DMS 273 (cell line): ENCODE results near the gene LRRC56.

Experiments used
- DNase-seq: peaks from one replicate; lab custom pipeline; 2025; ENCODE audit not compliant: unreplicated experiment; lab: John Stamatoyannopoulos, UW

Gene LRRC56

GRCh38 chr11:592501-592900 is 55.2 kb downstream of the LRRC56 start:
- DNase-seq = no peak

- no peak for DNase-seq
Observed at GRCh38 chr11:592918-593317, 55.6 kb downstream of the LRRC56 start.

GRCh38 chr11:593347-593746 is 56.0 kb downstream of the LRRC56 start:
- DNase-seq = no peak

GRCh38 chr11:595400-595799 is 58.1 kb downstream of the LRRC56 start:
- DNase-seq = no peak

GRCh38 chr11:596374-596773 is 59.0 kb downstream of the LRRC56 start:
- DNase-seq = no peak

- no peak for DNase-seq
Observed at GRCh38 chr11:597166-597725, 59.9 kb downstream of the LRRC56 start.

GRCh38 chr11:598005-598680 is 60.8 kb downstream of the LRRC56 start:
- DNase-seq = no peak

GRCh38 chr11:601573-602245 is 64.4 kb downstream of the LRRC56 start:
- no peak for DNase-seq

GRCh38 chr11:603154-603553 is 65.8 kb downstream of the LRRC56 start:
- no peak for DNase-seq
